ENCODE results near the gene SNRPB. TPM values are rescaled to one million over a fixed set of nuclear protein-coding genes. Genes with fewer than 3 reads are reported as not detected.
"Not testable (repeated sequence)": the region's sequence is repeated elsewhere in the genome, so short reads cannot be mapped to it uniquely, and the experiment has no call there.

The SNRPB gene
- total RNA-seq, 1 experiment from 2014 or later: 393 TPM

DNA sequence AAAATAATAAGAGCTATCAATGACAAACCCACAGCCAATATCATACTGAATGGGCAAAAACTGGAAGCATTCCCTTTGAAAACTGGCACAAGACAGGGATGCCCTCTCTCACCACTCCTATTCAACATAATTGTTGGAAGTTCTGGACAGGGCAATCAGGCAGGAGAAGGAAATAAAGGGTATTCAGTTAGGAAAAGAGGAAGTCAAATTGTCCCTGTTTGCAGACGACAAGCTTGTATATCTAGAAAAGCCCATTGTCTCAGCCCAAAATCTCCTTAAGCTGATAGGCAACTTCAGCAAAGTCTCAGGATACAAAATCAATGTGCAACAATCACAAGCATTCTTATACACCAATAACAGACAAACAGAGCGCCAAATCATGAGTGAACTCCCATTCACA, 34.2 kb upstream of the SNRPB start:
- CTCF ChIA-PET; H3K27me3 ChIP-seq (ENCODE audit: control insufficient read depth, insufficient read depth, low read length); intact Hi-C loops (cut with micrococcal nuclease; ENCODE audit: unreplicated experiment); H3K36me3 ChIP-seq (ENCODE audit: control insufficient read depth, insufficient read depth, low read length); in situ Hi-C loops (cut with HindIII; ENCODE audit: low pct_unique_long_range_greater_than_20kb, low sequenced_read_pairs); ATAC-seq; H3K4me1 ChIP-seq (ENCODE audit: control insufficient read depth, insufficient read depth, low read length); H3K4me3 ChIP-seq (ENCODE audit: low read depth in 2 of 2, low read length in 2 of 2); DNase-seq (ENCODE audit: low read depth, low spot score); H3K9me3 ChIP-seq (ENCODE audit: control insufficient read depth, insufficient read depth, low read depth, low read length); H3K27ac ChIP-seq (ENCODE audit: low read length); BruUV-seq (replicated peaks); POLR2A ChIA-PET: not testable (repeated sequence)

GRCh38 chr20:2502808-2503384, 32.3 kb upstream of the SNRPB start:
- ATAC-seq; BruUV-seq (replicated peaks); H3K27ac ChIP-seq (ENCODE audit: low read length); CTCF ChIA-PET; H3K36me3 ChIP-seq (ENCODE audit: control insufficient read depth, insufficient read depth, low read length); H3K9me3 ChIP-seq (ENCODE audit: control insufficient read depth, insufficient read depth, low read depth, low read length); DNase-seq (ENCODE audit: low read depth, low spot score); H3K27me3 ChIP-seq (ENCODE audit: control insufficient read depth, insufficient read depth, low read length); intact Hi-C loops (cut with micrococcal nuclease; ENCODE audit: unreplicated experiment); in situ Hi-C loops (cut with HindIII; ENCODE audit: low pct_unique_long_range_greater_than_20kb, low sequenced_read_pairs); H3K4me3 ChIP-seq (ENCODE audit: low read depth in 2 of 2, low read length in 2 of 2); POLR2A ChIA-PET; H3K4me1 ChIP-seq (ENCODE audit: control insufficient read depth, insufficient read depth, low read length): not testable (repeated sequence)

DNA sequence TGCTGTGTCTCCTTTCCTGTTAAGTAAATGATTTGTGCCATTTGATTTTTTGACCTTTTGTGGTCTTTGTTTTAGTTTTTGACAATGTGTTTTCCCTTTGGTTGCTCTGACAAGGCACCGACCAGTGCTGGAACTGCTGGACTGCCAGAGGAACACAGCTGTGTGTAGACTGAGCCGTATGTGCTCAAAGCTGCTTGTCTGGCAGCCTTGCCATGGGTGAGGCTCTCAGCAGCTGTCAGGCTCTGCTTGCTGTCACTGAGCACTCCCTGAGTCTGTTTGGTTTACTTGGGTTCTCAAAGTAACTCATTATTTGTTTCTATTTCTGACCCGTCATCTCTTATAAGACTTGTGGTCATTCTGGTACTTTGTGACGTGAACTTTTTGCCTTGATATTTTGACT, 15.1 kb upstream of the SNRPB start:
- DNase-seq (ENCODE audit: low read depth, low spot score) (no peak), ATAC-seq (no peak)
- Histone ChIP-seq H3K4me3 (ENCODE audit: low read depth in 2 of 2, low read length in 2 of 2) (no peak overlapping the region), H3K27me3 (ENCODE audit: control insufficient read depth, insufficient read depth, low read length) (no peaks in the 10 kb centered on the region), H3K9me3 (ENCODE audit: control insufficient read depth, insufficient read depth, low read depth, low read length) (no peaks in the 10 kb centered on the region), H3K4me1 (ENCODE audit: control insufficient read depth, insufficient read depth, low read length) (no peaks in the 10 kb centered on the region), H3K36me3 (ENCODE audit: control insufficient read depth, insufficient read depth, low read length) (peaks cover 13% of the 10 kb centered on the region), H3K27ac (ENCODE audit: low read length) (no peak overlapping the region)
- BruUV-seq (replicated peaks): no TSS peak
- POLR2A ChIA-PET: no interaction called here
- CTCF ChIA-PET: no interaction called here
- TF ChIP-seq TCF7L2 (IDR thresholded peaks at IDR 0.05; ENCODE audit: low read depth, low read length): no peak
- in situ Hi-C loops (cut with HindIII; ENCODE audit: low pct_unique_long_range_greater_than_20kb, low sequenced_read_pairs): no loop called here
- intact Hi-C loops (cut with micrococcal nuclease; ENCODE audit: unreplicated experiment): no loop called here

GRCh38 chr20:2485080-2485479, 14.5 kb upstream of the SNRPB start:
- intact Hi-C loops (cut with micrococcal nuclease; ENCODE audit: unreplicated experiment): no loop called here
- Histone ChIP-seq H3K36me3 (ENCODE audit: control insufficient read depth, insufficient read depth, low read length) (peaks cover 12% of the 10 kb centered on the region), H3K4me1 (ENCODE audit: control insufficient read depth, insufficient read depth, low read length) (no peaks in the 10 kb centered on the region), H3K4me3 (ENCODE audit: low read depth in 2 of 2, low read length in 2 of 2) (no peak overlapping the region), H3K9me3 (ENCODE audit: control insufficient read depth, insufficient read depth, low read depth, low read length) (no peaks in the 10 kb centered on the region), H3K27ac (ENCODE audit: low read length) (no peak overlapping the region), H3K27me3 (ENCODE audit: control insufficient read depth, insufficient read depth, low read length) (no peaks in the 10 kb centered on the region)
- ATAC-seq (no peak), DNase-seq (ENCODE audit: low read depth, low spot score) (no peak)
- POLR2A ChIA-PET: no interaction called here
- in situ Hi-C loops (cut with HindIII; ENCODE audit: low pct_unique_long_range_greater_than_20kb, low sequenced_read_pairs): no loop called here
- CTCF ChIA-PET: no interaction called here
- TF ChIP-seq CTCF (IDR thresholded peaks at IDR 0.05): no peak
- TF ChIP-seq REST (IDR thresholded peaks at IDR 0.05; ENCODE audit: insufficient read depth in 1 of 2, low read depth in 2 of 2, low read length in 1 of 2): no peak
- TF ChIP-seq TCF7L2 (IDR thresholded peaks at IDR 0.05; ENCODE audit: low read depth, low read length): no peak
- no peak for TF ChIP-seq SIN3A (IDR thresholded peaks at IDR 0.05; ENCODE audit: borderline replicate concordance, insufficient read depth, low read depth, low read length)
- no peak for TF ChIP-seq POLR2AphosphoS5 (IDR thresholded peaks at IDR 0.05; ENCODE audit: low read depth, low read length)
- BruUV-seq (replicated peaks): no TSS peak
